Sciatic nerve (tissue), 2 donors: ENCODE measurements around the gene CDH13. TPM values are rescaled to one million over a fixed set of nuclear protein-coding genes. Genes with fewer than 3 reads are reported as not detected.

Source experiments
- ATAC-seq: fragments of 200-7000 bp; cut with Tn5 transposase; one replicate; pipeline ENCODE4 v1.9.1; 2020; ENCODE audit warnings: mild to moderate bottlenecking, moderate library complexity
- DNase-seq: peaks from one replicate; pipeline ENCODE4 v3.0.0-alpha.2; 2020; ENCODE audit warnings: low spot score
- intact Hi-C: fragments of 100-400 bp; cut with DNase I; formaldehyde crosslinking; loops from one replicate; pipeline ENCODE4 v1.14.2; 2022
- total RNA-seq: library from RNA; stranded (reverse); fragmentation: NEBNext Ultra II Directional; extraction: Animal tissue kit (Norgen Biotek cat#: 25700); gene quantifications from one replicate; pipeline ENCODE4 v1.2.1, GENCODE V29; 2021
- donor health status: DM: no; HTN: no; CAD: no.
- donor health status: DM: no; HTN: no; CAD: no.

CDH13 gene
- total RNA-seq, 1 donor from 2014 or later, result 7.5 TPM

DNA sequence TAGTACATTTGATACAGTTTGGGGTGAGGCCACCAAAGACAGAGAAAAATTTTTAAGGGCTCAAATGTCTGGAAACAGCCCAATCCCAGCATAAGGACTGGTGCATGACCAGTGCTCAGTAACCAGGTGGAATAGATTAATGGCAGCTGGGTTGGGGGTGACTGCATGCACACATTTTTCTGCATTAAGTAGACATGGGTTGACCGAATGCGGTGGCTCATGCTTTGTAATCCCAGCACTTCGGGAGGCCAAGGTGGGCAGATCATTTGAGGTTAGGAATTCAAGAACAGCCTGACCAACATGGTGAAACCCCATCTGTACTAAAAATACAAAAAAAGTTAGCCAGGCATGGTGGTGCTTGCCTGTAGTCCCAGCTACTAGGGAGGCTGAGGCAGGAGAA lies 1060.0 kb downstream of the CDH13 start:
- no peak for ATAC-seq
- intact Hi-C loops, result no loop called here
- DNase-seq, result no peak

DNA sequence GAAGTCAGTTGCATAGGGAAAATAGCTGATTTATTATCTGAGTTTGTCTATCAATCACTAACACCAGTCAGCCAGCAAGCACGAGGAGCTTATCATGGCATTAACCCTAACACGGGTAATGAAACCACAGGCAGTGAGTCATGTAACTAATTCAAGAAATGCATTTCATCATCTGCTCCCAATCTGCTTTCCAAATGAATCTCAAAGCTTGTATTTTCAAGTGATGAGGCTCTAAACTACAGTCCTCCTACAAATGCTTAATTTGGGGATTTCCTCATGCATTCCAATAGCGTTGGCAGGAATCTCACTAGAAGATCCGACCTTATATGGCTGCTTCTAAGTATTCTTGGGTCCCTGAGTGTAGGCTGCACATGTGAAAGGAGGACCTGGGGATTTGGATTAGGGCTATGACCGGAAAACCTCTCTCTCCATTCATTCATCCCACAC lies 1062.6 kb downstream of the CDH13 start:
- intact Hi-C loops, result no loop called here
- DNase-seq, result no peak
- ATAC-seq, result no peak

DNA sequence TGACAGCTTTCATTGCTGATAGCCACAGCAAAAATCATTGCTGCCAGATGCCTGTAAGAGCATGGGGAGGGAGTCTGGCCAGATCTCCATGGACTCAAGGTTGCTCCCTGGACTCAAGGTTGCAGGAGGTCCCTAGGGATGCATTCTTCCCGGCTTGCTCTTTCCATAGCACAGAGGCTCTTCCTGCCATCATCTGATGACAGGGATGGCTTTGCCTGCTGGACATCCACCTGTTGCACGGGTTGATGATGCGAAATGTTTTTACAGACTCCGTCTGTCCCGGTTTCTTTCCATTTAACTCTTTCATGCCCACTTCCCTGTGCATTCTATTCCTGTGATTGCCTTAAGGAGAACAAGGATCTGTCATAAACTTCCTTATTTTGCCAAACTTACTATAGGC lies 1065.5 kb downstream of the CDH13 start:
- ATAC-seq, result no peak
- intact Hi-C loops, result no loop called here
- no peak for DNase-seq

DNA sequence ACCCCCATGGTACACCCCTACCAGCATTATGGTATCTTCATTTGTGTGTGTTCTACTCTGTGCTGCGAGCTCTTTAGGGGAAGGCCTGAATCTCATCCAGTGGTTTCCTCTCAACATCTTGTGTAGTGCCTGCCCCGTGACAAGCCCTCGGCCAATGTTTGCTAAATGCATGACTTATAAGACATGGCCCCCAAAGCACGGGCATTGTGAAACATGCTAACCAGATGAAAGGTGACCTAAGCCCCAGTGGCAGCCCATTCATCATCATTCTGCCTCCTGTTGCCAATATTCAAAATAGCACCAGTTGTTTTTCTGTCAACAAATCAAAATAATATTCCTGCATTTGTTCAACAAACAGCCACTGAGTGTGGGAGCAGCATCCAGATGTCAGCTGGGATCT lies 1072.2 kb downstream of the CDH13 start:
- ATAC-seq, result no peak
- DNase-seq, result no peak
- intact Hi-C loops, result no loop called here

DNA sequence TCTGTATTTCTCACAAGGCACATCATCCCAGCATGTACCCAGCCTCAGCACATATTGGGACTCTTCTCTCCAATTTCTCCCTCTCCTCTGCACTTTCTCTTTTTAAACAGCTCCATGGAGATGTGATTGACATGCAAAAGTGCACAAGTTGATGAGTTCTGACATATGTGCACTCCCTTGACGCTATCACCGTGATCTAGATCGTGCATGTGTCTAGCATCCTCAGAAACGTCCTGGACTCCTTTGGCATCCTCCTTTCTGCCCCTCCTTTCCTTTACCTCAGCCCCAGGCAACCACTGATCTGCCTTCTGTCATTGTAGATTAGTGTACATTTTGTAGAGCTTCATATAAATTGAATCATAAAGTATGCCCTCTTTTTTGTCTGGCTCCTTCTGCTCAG lies 1073.0 kb downstream of the CDH13 start:
- ATAC-seq, result no peak
- DNase-seq, result no peak
- intact Hi-C loops, result no loop called here

DNA sequence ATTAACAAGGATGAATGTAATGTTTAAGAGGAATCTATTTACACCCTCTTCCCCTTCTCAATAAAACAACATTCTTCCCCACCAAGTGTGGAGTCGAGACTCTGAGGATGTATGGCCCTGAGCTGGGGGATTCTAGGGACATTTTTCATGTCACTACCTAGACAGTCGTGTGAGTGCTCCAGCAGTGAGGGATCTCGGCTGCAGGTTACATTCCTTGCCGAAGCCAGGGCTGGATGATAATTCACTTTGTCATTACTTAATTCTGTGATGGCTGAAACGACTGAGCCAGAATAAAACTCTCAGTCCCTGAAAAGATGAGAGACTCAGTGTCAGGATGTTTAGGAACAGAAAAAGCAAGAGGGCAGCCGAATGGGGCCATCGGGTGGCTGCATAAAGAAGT lies 1074.1 kb downstream of the CDH13 start:
- intact Hi-C loops, result no loop called here
- ATAC-seq, result no peak
- no peak for DNase-seq

DNA sequence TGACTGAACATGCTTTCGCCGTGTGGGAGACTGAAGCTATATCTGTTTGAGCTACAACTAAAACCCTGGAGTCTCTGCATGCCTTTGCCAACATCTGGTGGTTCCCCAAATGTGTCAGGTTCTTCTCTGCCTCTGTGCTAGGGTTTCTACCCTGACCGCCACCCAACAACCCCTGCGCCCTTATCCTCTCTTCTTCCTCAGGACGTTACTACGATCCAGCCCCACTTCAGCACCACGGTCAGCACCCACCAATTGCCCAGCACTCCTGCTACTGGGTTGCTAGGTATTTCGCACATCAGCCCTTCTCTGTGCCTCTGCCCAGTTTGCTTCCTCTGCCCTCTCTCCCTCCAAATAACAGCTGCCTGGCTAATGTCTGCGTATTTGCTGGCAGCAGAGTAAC lies 1074.7 kb downstream of the CDH13 start:
- ATAC-seq (no peak), DNase-seq (no peak)
- intact Hi-C loops, result no loop called here

DNA sequence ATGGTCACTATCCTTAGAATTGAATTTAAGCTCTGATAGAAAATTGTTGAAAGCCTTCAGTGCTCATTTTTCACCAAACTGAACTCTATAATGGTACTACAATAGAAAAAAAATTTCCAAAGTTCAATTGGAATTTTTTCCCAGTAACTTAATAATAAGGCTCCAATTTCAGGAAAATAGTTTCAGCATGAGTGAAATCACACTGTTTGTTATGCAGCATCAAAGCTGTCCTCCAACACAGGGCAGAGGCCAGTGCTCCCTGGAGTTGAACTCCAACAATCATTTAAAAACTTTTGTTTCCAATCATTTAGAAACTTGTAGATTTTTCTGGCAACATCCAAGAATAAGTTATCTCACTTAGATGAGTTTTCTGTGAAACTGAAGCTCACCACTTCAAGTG lies 1077.9 kb downstream of the CDH13 start:
- intact Hi-C loops, result no loop called here
- DNase-seq (no peak), ATAC-seq (no peak)

DNA sequence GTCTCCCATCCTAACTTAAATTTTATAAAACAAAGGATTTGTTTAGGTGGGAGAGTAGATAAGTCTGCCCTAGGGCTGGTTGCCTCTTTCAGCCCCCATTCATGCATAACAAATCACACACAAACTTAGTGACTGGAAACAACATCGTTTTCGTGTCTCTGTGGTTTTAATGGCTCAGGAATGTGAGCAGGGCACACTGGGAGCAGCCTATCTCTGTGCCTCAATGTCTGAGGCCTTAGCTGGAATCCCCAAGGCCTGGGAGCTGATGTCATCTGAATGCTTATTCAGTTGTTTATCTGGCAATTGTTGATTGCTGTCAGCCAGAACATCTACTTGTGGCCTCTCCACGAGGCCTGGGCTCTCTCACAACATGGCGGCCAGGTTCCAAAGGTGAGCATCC lies 1079.1 kb downstream of the CDH13 start:
- ATAC-seq, result no peak
- DNase-seq, result no peak
- intact Hi-C loops, result no loop called here

DNA sequence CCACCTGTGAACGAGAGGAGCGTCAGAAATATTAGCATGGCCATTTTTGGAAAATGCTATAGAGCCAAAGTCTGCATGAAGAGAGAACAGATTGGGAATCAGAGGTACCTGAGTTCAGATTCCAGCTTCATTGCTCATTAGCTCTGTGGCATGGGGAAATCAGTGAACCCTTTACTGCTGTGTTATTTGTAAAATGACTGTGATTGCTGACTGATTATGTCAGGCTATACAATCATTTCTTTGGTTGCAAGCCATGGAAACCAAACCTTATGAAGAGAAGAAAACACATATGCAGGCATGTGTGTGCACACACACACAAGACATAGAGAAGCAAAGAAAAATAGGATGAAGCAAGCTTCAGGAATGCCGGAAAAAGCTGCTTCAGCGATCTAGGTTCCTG lies 1079.6 kb downstream of the CDH13 start:
- DNase-seq (no peak), ATAC-seq (no peak)
- intact Hi-C loops, result no loop called here

DNA sequence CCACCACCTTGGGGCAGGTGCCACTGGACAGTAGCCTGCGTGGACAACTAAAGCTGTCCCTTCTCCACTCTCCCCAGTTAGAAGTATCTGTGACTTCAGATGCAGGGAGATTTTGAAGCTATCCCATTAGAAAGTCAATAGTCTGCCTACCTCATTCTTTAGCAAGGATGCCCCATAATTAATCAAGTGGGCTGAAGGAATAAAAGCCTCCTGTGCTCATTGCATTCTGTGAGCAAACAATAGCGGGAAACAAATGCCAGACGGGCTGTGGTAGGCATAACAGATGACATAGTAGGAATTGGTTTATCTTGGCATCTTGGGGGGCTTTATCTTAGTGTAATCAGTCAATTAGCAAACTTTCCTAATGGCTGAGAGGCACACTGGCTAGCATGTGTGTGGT lies 1084.3 kb downstream of the CDH13 start:
- ATAC-seq (no peak), DNase-seq (no peak)
- intact Hi-C loops, result no loop called here

DNA sequence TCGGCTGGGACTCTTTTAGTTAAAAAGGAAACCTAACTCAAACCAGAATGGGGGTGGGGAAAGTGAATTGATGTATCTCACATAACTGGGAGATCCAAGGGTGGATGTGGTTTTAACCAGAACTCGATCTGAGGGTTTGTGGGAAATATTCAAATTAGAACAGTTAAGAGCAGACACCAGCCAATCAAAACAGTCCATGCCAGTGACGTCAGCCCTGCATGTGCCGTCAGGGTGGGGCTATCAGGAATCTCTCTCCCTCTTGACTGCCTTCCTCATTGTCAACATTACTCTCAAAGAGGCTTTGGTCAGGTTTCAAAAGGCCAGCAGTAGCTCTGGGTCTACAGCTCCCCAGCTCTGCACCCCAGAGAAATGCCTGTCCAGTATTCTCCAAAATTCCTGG lies 1086.8 kb downstream of the CDH13 start:
- ATAC-seq, result no peak
- DNase-seq, result no peak
- intact Hi-C loops, result no loop called here

DNA sequence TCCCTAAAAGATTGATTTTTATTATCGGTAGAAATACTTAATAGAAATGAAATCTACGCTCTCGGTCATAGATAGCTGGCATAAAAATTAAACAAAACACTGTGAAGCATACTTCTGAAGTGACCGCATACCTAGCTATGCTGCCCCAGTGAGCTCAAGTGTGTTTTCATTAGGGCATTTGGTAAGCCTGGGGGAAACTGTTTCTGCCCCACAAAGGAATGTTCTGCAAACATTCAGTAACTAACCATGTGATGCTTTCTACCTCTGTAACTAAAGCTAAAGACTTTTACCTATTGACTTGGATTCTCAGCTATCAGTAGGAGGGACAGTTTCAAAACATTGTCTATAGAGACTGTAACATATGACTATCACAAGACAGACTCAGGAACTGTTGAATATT lies 1087.5 kb downstream of the CDH13 start:
- no peak for ATAC-seq
- intact Hi-C loops, result no loop called here

DNA sequence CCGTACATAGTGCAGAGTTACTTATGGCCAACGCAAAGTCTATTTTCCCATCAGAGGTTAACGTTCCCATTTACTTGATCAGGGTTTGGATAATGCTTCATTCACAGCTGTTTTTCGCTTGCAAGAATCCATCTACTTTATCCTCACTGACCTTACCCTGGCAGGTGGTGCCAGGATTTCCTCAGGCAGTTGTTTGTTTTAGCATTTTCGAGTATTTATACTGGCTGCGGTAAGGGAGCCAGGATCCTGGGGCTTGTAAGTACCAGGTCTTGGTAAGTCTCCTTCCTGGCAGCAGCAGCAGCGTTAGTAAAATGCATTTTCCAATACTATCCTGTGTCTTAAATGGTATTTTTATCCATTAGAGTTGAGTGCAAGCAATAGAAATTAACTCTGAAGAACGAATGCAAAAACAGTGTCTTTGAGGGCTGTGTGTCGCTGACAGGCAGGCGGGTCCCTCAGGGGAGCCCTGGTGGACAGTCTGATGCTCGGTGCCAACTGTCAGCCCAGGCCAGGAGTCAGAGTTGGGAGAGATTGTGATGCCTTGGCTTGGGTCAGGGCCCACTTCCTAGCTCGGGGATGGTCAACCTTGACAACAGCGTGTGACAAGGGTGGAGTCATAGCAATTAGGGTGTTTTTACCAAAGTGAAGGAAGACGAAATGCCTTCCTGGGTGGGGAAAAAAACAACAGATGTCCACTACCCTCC lies 1088.6 kb downstream of the CDH13 start:
- intact Hi-C loops, result no loop called here
- ATAC-seq, result no peak
- no peak for DNase-seq

More for the DNA sequence above, 1087.5 kb downstream of the CDH13 start:
- no peak for DNase-seq

DNA sequence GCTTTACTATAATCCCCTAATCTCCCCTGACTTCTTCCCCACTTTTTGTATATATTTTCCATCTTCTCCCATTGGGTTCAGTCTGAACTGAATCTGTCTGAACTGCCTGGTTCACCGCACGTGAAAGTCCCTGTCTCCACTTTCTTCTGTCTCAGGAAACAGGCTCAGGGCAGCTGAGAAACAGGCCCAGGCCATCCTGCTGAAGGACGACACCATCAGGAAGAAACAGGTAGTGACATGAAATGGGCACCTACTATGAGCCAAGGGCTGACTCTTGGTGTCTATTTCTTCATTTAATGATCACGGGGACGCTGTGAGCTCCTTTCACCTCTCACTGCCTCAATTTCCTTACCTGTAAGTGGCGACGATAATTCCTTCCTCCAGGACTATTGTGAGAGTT lies 1090.5 kb downstream of the CDH13 start:
- intact Hi-C loops, result no loop called here
- no peak for ATAC-seq
- no peak for DNase-seq

DNA sequence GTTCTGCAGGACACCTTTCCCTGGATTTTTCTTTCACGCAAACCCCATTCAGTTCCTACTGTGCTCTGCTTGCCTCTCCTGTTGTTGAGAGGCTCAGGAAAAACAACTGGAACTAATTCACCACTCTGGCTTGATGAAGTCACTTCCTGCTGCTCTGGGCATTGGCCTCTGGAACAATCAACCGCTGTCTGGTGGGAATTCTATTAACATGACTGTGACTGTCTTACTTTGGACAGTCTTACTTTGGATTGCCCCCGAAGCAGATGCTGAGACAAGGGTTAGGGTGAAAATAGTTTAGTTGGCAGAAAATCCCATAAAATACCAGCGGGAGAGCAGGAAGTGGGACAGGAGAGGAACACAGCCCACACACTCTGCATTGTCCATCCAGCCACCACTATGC lies 1091.0 kb downstream of the CDH13 start:
- DNase-seq, result no peak
- no peak for ATAC-seq
- intact Hi-C loops, result no loop called here

DNA sequence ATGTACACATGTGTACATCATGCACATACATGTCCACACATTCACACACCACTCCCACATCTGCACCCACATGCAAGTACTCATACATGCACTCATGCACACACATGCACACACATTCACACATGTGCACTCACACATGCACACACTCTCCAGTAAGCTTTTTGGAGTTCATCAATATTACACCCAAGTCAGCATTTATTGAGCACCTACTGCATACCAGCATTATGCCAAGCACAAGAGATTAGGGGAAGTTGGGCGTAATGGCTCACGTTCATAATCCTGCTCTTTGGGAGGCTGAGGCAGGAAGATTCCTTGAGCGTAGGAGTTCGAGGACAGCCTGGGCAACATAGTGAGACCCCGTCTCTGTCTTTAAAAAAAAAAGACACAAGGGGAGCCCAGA lies 1093.4 kb downstream of the CDH13 start:
- intact Hi-C loops, result no loop called here
- ATAC-seq (no peak), DNase-seq (no peak)

DNA sequence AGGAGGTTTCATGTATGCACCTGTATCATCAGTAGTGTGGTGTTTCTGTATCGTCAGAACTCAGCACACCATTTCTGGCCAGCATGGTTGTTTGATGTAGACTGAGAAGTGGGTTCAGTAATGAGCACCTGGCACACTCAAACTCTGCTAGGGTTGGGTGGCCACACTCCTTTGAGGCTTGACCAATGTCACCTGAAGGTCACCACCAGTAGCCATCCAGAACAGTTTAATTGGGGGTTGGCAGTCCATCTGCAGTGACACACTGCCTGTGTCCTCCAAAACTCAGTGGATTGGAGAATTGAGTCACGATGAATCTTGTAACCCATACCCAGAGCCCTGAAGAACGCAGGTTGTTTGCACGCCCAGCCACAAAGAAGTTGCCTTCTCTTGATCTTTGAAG lies 1094.2 kb downstream of the CDH13 start:
- intact Hi-C loops, result no loop called here
- DNase-seq, result no peak
- ATAC-seq, result no peak

DNA sequence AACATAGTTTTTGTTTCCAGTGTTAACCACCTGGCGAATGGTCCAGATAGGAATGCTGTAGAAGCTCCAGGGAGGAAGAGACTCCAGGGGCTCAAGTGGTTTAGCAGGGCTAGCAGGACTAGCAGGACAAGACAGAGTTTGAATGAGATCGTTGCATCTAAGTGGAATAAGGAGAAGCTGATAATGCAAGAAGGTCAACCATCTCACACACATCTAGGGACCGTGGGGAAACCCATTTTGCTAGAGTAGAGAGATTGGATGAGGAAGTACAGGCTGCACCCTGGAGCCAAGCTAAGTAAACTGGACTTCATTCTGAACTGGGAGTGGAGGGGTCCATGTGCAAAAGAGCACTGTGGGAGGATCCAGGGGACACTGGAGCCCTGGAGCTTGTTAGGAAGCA lies 1094.9 kb downstream of the CDH13 start:
- DNase-seq, result no peak
- no peak for ATAC-seq
- intact Hi-C loops, result no loop called here

DNA sequence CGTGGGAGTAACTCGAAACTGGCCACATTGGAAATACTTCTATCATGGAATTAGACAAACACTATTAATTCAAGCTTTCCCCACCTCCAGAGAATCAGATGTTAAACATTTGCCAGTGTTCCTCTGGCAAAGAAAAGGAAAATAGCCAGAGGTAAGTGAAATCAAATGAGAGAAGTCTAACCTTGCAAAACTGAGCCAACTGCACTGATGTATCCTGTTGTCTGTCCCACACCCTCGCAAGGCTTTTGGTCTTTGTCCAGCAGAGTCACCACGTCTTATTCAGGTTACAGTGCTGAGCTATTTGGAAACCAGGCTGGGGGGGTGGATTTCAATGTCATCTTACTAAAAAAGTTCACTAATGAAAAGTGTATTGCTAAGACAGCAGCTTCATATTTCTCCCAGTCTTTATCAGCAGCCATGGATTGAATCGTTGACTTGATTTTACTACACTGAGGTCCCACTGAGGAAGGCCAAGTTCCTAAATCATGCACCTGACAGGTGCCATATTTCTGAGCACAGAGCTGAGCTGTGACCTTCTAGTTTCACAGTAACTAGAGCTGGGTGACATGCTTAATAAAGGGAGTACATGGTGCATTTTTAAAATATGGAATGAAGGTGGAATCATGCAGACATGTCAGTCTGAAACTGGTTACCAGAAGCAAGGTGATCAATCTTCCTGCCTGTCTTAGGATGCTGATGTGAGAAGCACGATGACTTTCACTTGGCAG lies 1095.9 kb downstream of the CDH13 start:
- intact Hi-C loops, result no loop called here
- ATAC-seq, result no peak
- no peak for DNase-seq

DNA sequence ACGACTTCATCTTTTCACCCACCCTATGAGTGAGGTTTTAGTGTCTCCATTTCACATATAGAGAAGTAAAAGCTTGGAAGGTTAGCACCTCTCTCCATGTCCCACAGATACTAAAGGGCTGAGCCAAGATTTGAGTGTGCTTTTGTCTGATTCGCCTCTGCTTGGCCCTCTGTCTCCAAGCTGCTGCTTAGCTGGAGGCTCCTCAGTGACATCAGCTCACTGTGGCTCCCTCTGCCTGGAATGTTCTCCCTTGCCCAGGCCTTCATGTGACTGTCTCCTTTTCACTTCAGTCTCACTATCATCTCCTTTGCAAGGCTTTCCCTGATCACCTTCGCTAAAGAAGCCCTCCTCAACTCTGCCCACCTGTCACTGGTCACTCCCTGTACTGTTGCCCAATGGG lies 1096.5 kb downstream of the CDH13 start:
- DNase-seq (no peak), ATAC-seq (no peak)
- intact Hi-C loops, result no loop called here
